Left cardiac atrium (tissue), 4 donors: ENCODE results near the gene TTC7B. TPM values are rescaled to one million over a fixed set of nuclear protein-coding genes. Genes with fewer than 3 reads are reported as not detected.

Experiments used
- ATAC-seq, 2 donors: fragments of 200-7000 bp; cut with Tn5 transposase; one replicate each; pipeline ENCODE4 v1.9.1; 2020; ENCODE audit warnings: mild to moderate bottlenecking in 2 of 2, moderate library complexity in 2 of 2
- DNase-seq: peaks from one replicate; pipeline ENCODE4 v3.0.0-alpha.2; 2020
- intact Hi-C, 2 donors: fragments of 100-400 bp; cut with DNase I; formaldehyde crosslinking; loops; one replicate each; pipeline versions ENCODE4 v1.14.1 to v1.15.1; 2022 to 2023
- total RNA-seq, 2 donors: library from RNA; stranded (reverse); fragmentation: NEBNext Ultra II Directional; extraction: Animal tissue kit (Norgen Biotek cat#: 25700); gene quantifications; one replicate each; pipeline ENCODE4 v1.2.1, GENCODE V29; 2021
- donor health status: DM: no; HTN: yes; CAD: no.
- donor health status: DM: no; HTN: yes; CAD: no; lungs with severe emphysema.
- donor health status: DM: yes; HTN: yes; CAD: no.
- donor health status: Dilated cardiomyopathy.

TTC7B gene
- total RNA-seq, 2 donors from 2014 or later: 61.9 to 76.5 TPM

DNA sequence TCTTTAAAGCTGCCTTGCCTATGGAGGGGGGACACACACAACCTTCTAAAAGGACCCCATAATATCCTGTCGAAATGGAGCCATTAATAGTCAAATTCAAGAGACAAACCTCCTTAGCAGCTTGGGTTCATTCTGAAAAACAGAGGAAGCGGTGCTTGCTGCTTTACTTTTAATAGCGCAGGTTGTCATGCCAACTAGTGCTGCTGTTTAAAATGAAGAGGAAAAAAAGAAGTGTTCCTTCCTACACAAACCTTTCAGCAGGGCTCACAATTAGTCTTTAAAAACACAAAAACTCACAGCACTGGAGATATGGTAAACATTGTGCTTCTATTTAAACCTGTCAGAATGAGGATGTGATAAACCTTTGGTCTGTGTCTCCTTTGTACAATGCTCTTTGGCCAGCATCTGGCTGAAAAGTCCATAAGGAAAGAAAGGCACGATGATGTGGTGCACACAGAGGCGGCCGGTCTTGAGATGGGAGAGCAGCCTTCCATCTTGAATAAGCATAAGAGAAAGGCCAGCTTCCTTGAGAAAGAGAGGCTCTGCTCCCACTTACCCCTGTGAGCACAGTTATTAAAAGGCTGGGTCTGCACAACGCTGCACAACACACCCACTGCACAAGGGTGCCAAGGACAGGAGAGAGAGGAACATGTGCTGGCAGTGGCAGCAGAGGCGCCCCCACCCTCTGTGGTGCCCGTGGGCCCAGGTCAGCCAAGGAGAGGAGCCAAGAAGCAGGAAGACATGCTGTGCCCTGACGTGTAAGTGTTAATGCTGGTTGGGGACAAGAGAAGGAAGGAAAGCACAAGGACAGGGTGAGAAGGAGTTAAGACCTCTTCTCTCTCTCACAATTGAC is 144.6 kb downstream of the TTC7B start:
- ATAC-seq (peak in 1 of 2 donors; percentile 21), DNase-seq (no peak)
- intact Hi-C loops: no loop called here

DNA sequence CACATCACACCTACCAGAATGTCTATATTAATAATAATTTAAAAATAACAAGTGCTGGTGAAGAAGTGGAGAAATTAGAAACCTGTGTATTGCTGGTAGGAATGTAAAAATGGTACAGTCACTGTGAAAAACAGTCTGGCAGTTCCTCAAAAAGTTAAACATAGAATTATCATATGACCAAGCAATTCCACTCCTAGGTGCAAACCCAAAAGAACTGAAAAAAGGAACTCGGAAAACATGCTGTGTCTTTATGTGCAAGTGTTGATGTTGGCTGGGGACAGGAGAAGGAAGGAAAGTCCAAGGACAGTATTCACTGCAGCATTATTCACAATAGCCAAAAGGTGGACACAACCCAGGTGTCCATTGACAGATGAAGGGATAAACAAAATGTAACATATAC is 146.5 kb downstream of the TTC7B start:
- intact Hi-C loops: no loop called here
- no peak for ATAC-seq
- no peak for DNase-seq

DNA sequence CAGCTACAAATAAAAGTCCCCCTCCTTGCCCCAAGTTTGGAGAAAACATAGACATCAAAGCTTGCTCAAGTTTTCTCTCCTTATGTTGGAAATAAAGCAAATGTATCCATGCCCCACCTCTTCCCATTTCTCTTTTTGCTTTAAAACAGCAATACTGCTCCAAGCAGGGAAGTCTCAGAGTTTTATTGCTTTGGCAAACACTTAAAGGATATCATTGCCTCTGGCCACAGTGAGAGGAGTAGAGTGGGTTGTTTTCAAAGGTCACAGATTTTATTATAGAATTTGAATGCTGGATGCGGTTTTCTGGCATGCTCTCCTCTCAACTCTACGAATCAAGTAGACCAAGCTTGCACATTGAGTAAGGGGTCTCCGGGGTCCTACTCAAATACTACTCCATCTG is 149.7 kb downstream of the TTC7B start:
- no peak for ATAC-seq
- DNase-seq: no peak
- intact Hi-C loops: no loop called here

- intact Hi-C loops: no loop called here
- DNase-seq (peak; percentile 42), ATAC-seq (peak; percentile 38 to 60)
Measured at GRCh38 chr14:90665321-90666000, 150.8 kb downstream of the TTC7B start.

GRCh38 chr14:90664911-90665310 is 151.3 kb downstream of the TTC7B start:
- DNase-seq: no peak
- intact Hi-C loops: no loop called here
- peak; percentile 38 to 66 for ATAC-seq

- DNase-seq: no peak
- intact Hi-C loops: no loop called here
- ATAC-seq: no peak
Measured at GRCh38 chr14:90663680-90664079, 152.6 kb downstream of the TTC7B start.

DNA sequence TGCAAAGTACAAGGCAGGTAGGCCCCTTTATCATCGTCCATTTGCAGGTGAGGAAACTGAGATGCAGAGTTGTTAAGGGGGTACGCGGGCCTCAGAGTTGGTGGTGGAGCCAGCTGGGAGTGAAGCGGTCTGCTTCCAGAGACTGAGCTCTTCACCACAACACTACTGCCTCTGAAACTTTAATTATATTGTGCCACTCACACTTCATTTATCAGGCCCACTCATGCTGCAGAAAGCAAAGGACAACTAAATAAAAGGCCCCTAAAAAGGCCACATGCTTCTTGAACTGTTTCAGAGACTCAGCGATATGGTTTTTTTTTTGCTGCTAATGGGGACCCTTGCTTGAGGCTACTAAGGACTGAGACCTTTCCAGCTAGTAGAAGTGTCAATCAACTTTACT is 153.1 kb downstream of the TTC7B start:
- ATAC-seq (no peak), DNase-seq (no peak)
- intact Hi-C loops: no loop called here

DNA sequence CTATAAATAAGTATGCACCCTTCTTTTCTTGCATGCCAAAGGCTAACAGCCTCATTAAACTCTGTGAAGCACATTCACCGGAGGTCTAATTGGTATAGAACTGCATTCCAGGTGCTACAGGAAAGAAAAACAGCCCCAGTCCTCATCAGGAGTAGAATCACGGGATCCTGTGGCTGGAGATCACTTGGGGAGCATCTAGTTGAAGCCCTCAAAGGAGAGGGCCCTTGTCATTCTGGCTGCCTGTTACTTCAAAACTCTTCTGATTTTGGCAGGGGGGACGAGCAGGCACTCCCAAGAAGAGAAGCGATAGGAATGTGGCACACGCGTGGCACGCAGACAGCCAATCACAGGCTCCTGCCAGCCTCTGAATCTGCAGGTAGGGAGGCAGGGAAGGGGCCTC is 154.4 kb downstream of the TTC7B start:
- DNase-seq (no peak), ATAC-seq (no peak)
- intact Hi-C loops: no loop called here

GRCh38 chr14:90660865-90661570 is 155.2 kb downstream of the TTC7B start:
- ATAC-seq (peak; percentile 64 to 66), DNase-seq (no peak)
- intact Hi-C loops: no loop called here

GRCh38 chr14:90659156-90659555 is 157.1 kb downstream of the TTC7B start:
- DNase-seq: no peak
- no peak for ATAC-seq
- intact Hi-C loops: no loop called here

DNA sequence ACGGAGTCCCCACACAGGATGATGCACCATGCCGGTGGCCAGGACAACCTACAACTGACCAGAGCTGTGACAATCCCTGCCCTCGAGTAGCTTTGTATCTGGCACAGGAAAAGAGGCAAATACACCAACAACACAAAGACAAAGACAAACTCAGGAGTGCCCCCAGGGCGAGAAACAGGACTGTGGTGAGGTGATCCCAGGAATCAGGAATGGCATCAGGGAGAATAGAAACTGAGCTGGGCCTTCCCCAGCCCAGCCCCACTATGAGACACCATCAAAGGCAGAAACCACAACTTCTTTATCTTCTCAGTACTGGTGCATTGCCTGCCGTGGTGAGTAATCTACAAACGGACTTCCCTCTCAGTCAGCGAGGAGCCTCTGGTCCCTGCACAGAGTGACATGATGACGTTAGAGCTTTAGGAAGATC is 157.7 kb downstream of the TTC7B start:
- ATAC-seq: peak; percentile 16 to 42
- DNase-seq: no peak
- intact Hi-C loops: no loop called here

- ATAC-seq: peak; percentile 59
- no peak for DNase-seq
- intact Hi-C loops: no loop called here
Measured at GRCh38 chr14:90656973-90657372, 159.3 kb downstream of the TTC7B start.

DNA sequence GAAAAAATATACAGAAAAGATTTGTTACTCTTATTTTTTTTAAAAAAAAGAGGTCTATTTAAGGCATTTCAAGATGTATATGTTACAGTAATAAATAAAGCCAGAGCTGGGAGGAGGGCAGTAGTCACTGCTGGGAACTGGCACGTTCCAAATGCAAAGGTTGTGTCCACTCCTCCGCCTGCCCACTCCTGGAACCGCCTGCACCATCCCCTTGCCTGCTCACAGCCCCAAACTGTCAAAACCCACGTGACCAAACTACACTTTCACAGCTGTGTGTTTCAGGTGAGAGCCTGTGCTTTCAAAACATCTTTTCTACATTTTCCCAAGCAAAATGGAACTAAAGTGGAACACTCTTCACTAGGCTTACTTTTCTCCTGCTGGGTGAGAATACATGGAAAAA is 160.4 kb downstream of the TTC7B start:
- no peak for ATAC-seq
- DNase-seq: no peak
- intact Hi-C loops: no loop called here

DNA sequence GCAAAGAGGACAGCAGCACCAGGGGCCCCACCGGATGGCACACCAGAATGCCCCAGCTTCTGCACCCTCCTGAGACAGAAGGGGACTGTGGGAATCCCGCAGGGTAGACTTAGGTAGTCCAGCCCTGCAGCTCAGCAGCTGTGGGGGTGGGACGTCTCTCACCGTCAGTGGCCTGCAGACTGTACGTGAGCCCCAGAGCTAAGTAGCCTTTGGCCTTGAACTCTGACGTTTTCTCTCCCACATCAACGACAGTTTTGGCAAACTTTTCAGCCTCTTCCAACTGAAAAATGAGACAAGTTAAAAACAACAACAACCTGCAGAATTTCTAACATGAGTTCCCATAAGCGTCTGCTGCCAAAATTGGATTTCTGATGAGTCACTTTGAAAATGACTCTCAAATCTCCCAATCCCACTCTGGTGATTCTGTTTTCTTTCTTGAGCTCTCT is 161.4 kb downstream of the TTC7B start:
- intact Hi-C loops: no loop called here
- no peak for ATAC-seq
- no peak for DNase-seq

GRCh38 chr14:90652626-90653025 is 163.6 kb downstream of the TTC7B start:
- intact Hi-C loops: no loop called here

DNA sequence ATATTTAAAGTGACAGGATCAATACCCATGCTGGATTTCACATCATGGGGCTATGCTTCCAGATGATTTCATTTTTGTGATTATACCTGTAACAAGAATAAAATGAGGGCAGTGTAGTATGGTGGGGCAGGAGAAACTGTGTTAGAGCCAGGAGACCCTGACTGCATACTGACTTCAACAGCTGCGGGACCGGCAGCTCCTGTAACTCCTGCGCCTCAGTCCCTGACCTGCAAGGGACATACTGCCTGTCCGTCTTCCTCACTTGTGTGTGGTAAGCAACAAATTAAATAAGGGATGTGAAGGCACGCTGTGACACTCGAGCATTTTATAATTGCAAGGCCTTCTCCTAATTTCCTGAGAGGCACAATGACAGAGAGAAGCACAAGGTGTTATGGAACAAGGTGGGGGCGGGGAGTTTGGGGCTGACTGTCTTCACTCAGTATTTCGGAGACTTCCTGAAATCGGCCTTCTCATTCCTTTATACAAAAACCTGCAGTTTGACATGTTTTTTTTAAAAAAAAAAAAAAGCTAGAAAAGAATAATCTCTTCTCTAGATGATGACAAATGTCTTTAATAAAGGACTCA is 164.2 kb downstream of the TTC7B start:
- ATAC-seq (no peak), DNase-seq (no peak)
- intact Hi-C loops: no loop called here

More at GRCh38 chr14:90652626-90653025, 163.6 kb downstream of the TTC7B start:
- ATAC-seq (no peak), DNase-seq (no peak)

DNA sequence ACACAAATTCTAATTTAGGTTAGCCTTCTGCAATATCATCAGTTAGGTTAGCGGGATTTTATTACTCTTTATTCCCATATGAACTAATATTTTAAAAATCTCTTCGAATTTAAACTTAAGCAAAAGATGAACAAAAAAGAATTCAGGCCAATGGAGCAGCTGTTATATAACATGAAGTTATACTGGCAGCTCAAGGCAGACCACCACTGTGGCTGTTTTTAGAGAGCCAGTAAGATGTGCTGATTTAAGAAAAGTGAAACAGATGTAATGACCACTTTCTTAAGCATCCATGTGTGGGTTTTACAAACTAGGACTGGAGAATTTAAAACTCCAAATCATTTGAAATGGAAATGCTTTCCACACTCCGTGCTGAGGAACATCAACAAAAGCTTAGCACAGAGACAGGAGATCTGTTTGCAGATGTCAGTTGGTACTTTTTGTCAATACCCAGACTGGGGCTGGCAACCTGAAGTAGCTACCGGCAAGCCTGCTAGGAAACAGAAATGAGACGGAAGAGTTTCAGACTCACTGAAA is 164.9 kb downstream of the TTC7B start:
- DNase-seq (no peak), ATAC-seq (no peak)
- intact Hi-C loops: no loop called here

GRCh38 chr14:90649557-90650135 is 166.6 kb downstream of the TTC7B start:
- intact Hi-C loops: no loop called here
- ATAC-seq: no peak

DNA sequence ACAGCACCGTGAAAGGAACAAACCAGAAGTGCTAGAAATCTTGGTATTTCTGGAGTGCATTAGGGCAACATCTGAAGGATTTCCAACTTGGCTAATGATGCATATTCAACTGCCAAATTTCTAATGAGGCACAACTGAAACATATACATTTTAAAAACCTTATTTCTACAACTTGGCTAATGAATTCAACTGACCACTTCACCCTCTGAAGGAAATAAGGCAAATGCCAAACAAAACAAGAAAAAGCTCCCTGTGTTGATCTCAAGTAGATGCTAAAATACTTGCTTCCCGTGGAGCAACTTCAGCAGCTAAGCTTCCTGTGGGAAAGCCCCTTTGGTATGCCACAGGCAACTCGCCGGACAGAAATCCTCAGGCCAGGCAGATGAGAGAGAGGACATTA is 167.1 kb downstream of the TTC7B start:
- intact Hi-C loops: no loop called here
- ATAC-seq: no peak
- no peak for DNase-seq

More at GRCh38 chr14:90649557-90650135, 166.6 kb downstream of the TTC7B start:
- DNase-seq: no peak
